Fibroblast of pulmonary artery (primary cell): Measurements from ENCODE around the gene SH2D1A.
"Not testable (repeated sequence)": the region's sequence is repeated elsewhere in the genome, so short reads cannot be mapped to it uniquely, and the experiment has no call there.

Source experiments
- DNase-seq: peaks from one replicate; pipeline ENCODE4 v3.0.0-alpha.2; 2010; ENCODE audit warnings: low read depth
- H3K4me3 ChIP-seq: replicated peaks from 2 replicates; pipeline ENCODE4 v1.5.1; 2011; ENCODE audit warnings: low read depth, mild to moderate bottlenecking, control low read depth, low read length, moderate library complexity
- TF ChIP-seq, protein P1 (sequence below): IDR thresholded peaks from 2 replicates; pipeline ENCODE4 v1.5.1; 2011; ENCODE audit warnings: mild to moderate bottlenecking, control low read depth, low read length, inconsistent platforms; ENCODE audit errors: missing control alignments

SH2D1A gene

DNA sequence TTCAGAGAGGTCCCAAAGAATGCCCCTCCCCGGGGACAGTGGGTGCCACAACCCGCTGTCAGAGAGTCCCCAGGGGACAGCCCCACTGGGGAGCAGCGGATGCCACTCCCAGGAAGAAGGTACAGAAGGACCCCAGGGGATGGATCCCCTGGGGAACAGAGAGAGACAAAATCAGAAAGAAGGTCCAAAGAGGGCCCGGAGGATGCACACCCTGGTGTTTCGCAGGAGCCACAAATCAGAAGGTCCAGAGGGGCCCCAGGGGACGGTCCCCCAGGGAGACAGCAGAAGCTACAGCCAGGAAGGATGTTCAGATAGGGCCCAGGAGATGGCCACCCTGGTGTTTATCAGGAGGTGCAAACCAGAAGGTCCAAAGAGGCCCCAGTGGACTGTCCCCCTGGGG, 12.5 kb upstream of the SH2D1A start:
- no peak overlapping the region for H3K4me3 ChIP-seq
- DNase-seq, result no peak
- TF ChIP-seq, protein P1, sequence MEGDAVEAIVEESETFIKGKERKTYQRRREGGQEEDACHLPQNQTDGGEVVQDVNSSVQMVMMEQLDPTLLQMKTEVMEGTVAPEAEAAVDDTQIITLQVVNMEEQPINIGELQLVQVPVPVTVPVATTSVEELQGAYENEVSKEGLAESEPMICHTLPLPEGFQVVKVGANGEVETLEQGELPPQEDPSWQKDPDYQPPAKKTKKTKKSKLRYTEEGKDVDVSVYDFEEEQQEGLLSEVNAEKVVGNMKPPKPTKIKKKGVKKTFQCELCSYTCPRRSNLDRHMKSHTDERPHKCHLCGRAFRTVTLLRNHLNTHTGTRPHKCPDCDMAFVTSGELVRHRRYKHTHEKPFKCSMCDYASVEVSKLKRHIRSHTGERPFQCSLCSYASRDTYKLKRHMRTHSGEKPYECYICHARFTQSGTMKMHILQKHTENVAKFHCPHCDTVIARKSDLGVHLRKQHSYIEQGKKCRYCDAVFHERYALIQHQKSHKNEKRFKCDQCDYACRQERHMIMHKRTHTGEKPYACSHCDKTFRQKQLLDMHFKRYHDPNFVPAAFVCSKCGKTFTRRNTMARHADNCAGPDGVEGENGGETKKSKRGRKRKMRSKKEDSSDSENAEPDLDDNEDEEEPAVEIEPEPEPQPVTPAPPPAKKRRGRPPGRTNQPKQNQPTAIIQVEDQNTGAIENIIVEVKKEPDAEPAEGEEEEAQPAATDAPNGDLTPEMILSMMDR, result no peak

DNA sequence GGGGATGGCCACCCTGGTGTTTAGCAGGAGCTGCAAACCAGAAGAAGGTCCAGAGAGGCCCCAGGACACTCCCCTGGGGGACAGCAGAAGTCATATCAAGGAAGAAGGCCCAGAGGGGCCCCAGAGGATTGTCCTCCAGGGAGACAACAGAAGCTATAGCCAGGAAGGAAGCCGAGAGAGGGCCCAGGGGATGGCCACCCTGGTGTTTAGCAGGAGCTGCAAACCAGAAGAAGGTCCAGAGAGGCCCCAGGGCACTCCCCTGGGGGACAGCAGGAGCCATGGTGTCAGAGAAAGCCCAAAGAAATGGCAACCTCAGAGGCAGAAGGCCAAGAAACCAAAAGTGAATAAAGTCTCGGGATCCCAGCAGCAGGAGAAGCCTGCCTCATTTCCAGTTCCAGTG, 11.8 kb upstream of the SH2D1A start:
- not testable (repeated sequence) for DNase-seq, H3K4me3 ChIP-seq

DNA sequence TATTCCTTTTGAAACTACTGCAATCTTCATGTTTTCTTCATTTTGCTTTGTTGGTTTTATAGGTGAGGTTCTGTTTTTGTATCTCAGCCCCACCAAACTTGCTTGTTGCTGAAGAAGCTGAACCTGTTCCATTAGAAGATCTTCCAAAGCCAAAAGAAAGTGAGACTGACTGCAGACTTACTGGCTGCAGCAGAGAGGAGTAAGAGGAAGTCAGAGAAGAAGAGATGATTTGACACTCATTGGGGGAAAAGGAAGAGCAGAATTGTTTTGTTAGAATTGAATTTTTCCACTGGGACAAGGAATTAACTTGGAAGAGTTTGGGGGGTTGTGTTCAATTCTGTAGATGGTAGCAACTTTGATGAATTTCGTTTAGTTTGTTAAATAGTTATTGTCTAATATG, 10.8 kb upstream of the SH2D1A start:
- DNase-seq, result no peak
- TF ChIP-seq, protein P1, result no peak

DNA sequence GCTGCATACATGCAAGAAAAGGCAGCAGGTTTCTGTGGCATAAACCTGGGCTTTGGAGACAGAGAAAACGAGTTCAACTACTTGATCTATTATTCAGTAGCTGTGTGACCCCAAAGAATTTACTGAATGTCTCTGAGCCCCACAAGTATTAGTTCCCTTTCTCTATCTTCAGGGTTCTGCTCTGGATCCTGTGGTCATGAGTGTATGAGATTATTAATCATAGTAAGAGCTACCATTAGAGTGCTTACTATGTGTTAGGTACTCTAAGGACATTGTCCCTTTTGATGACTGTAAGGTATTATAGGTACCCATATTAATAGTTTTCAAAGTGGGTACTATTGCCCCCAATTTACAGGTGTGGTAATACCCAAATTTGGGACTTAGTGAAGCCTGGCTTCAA, 8.4 kb upstream of the SH2D1A start:
- TF ChIP-seq, protein P1, result no peak
- DNase-seq, result no peak
- no peak overlapping the region for H3K4me3 ChIP-seq

More for the DNA sequence above, 10.8 kb upstream of the SH2D1A start:
- H3K4me3 ChIP-seq, result no peak overlapping the region

DNA sequence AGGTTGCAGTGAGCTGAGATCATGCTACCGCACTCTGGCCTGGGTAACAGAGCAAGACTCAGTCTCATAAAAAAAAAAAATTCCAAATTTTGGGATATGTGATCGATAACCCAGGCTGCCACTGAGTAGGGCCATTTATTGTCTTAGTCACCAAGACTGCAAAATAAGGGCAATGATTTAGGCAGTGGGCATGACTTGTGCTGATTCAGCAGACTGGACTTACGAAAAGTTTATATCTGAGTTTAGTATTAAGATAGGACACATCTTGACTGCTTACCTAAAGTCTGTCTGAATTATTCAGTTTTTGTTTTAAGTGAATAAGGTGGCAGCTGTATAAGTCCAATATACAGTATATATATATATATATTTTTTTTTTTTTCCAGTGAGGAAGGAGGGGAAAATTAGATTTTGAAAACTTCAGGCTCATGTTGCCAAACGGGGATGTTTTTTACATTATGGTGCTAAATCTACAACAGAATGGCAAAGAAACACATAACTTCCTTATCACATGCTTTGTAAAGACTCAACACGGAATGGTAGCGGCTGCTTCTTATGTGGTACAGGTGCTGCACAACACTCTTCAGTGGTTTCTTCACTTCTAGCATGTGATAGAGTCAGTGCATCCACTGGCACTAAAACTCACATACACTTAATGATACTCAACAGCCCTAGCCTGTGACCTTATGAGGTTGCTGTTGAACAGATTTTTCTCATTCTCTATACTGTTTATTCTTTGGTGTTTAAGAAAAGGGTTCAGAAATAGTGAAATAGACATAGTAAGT, 7.4 kb upstream of the SH2D1A start:
- no peak overlapping the region for H3K4me3 ChIP-seq
- no peak for DNase-seq
- TF ChIP-seq, protein P1, result no peak

DNA sequence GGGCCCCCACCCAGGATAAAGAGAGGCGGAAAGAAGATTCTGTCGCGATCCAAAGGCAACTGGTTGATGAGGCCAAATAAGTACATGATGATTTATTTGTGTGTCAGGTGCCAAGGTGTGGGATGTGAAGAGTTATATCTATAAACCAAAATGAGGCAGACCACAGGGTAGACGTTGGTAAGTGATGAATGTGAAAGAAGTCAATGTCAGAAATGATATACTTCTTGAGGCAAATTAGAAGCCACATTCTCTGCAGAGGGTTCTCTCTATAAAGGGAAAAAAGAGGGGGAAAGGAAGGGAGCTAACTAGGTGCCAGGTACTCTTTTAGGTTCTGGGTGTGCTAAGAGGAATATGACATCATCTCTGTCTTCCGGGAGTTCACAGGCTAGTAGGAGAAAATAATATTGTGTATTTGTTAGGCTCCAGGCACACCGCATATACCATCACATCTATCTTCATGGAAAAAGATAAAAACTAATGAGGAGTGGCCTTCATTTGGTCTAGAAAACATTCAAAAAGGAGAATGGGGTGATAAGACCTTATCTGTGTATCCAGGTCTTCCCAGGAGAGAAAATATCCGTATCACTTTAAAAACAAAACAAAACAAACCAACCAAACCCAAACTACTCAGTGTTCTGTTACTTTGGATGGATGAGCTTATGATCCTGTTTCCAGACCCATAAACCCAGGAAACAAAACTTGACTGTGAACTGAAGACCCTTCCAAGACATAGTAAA, 4.8 kb upstream of the SH2D1A start:
- no peak for DNase-seq
- TF ChIP-seq, protein P1, result no peak
- no peak overlapping the region for H3K4me3 ChIP-seq

DNA sequence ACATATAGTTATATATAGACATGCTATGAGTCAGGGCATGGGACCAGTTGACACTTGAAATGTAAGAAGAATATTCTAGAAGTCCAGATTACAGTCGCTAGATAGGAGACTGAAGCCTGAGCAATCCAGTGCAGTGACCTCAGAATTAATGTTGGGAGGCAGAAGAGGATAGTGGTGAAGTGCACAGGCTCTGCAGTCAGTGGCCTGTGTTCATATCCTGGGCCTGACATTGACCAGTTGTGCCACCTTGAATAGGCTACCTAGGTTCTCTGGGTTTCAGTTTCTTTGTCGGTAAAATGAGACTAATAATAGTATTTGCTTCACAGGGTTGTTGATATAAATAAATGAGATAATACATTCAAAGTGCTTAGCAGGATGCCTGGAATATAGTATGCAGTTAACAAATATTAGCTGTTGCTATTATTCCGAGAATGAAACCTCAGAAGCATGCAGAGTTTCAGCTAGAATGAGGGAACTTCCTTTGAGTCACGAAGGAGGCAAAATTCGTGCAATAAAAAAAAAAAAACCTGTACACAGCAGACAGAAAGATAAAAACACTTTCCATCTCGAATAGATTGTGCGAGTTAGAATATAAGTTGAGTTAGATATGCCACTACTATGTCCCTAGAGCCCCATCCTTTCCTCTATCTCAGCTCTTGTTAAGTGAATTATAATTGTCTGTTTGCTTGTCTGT, 4.0 kb upstream of the SH2D1A start:
- DNase-seq, result no peak
- TF ChIP-seq, protein P1, result no peak
- no peak overlapping the region for H3K4me3 ChIP-seq
